Transverse colon (tissue), 4 donors: ENCODE data around the gene ACSL4. TPM values are rescaled to one million over a fixed set of nuclear protein-coding genes. Genes with fewer than 3 reads are reported as not detected.
"Not testable (repeated sequence)": the region's sequence is repeated elsewhere in the genome, so short reads cannot be mapped to it uniquely, and the experiment has no call there.

Experiments used
- DNase-seq: peaks from one replicate; pipeline ENCODE4 v3.0.0-alpha.2; 2019
- H3K27ac ChIP-seq, 4 donors: fragments of 200-600 bp; sonication (generic); 2 replicates each; pipeline ENCODE4 v1.5.1; 2016 to 2018; ENCODE audit warnings: inconsistent platforms in 4 of 4
- H3K27me3 ChIP-seq: fragments of 200-600 bp; sonication (generic); 2 replicates; pipeline ENCODE4 v1.5.1; 2017; ENCODE audit warnings: inconsistent platforms
- H3K36me3 ChIP-seq, 4 donors: fragments of 200-600 bp; sonication (generic); 2 replicates each; pipeline ENCODE4 v1.5.1; 2017 to 2019; ENCODE audit warnings: inconsistent platforms in 4 of 4
- H3K4me1 ChIP-seq, 4 donors: fragments of 200-600 bp; sonication (generic); 2 replicates each; pipeline ENCODE4 v1.5.1; 2017 to 2020; ENCODE audit warnings: inconsistent platforms in 4 of 4
- H3K4me3 ChIP-seq, 4 donors: fragments of 200-600 bp; sonication (generic); 1 replicate in 1 of 4; 2 replicates in 3 of 4; pipeline versions ENCODE4 v1.5.1 to v1.6.1; 2017 to 2019; ENCODE audit warnings: inconsistent platforms in 4 of 4
- H3K9me3 ChIP-seq, 2 donors: fragments of 200-600 bp; sonication (generic); 2 replicates each; pipeline ENCODE4 v1.5.1; 2017 to 2019; ENCODE audit warnings: inconsistent platforms in 2 of 2
- CTCF ChIP-seq, 5 experiments: fragments of 200-600 bp in 3 of 5; fragments of 450-650 bp in 2 of 5; sonication (generic) in 3 of 5; IDR thresholded peaks; 1 replicate in 2 of 5; 2 replicates in 3 of 5; pipeline ENCODE4 v1.5.1; 2016 to 2017; ENCODE audit warnings: antibody characterized with exemption in 5 of 5, inconsistent platforms in 3 of 5, mild to moderate bottlenecking in 2 of 5, moderate library complexity in 1 of 5
- EP300 ChIP-seq: sonication (generic); formaldehyde crosslinking; IDR thresholded peaks from one replicate; pipeline ENCODE4 v1.6.1; 2017; ENCODE audit warnings: antibody characterized with exemption, low read depth
- POLR2A ChIP-seq: fragments of 450-650 bp; IDR thresholded peaks from one replicate; pipeline ENCODE4 v1.6.1; 2016; ENCODE audit warnings: antibody characterized with exemption, mild to moderate bottlenecking, moderate library complexity
- POLR2AphosphoS5 ChIP-seq, 3 donors: sonication (generic); formaldehyde crosslinking; IDR thresholded peaks; one replicate each; pipeline ENCODE4 v1.6.1; 2016; ENCODE audit warnings: antibody characterized with exemption in 3 of 3
- WGBS, 2 donors: methylation state at CpG; one replicate each; pipeline ENCODE4 v1.1.5; 2018; ENCODE audit warnings: low coverage in 1 of 2; 5-methylcytosine and 5-hydroxymethylcytosine counted together
- in situ Hi-C, 4 donors: fragments of 200-750 bp; cut with MboI; loops; one replicate each; pipeline versions ENCODE4 v1.15.0 to v1.15.1; 2017; ENCODE audit warnings: low sequenced_read_pairs in 3 of 4, low pct_ligation_motif_present in 1 of 4, low pct_unique_long_range_greater_than_20kb in 1 of 4
- intact Hi-C: fragments of 100-400 bp; cut with DNase I; formaldehyde crosslinking; loops from one replicate; pipeline ENCODE4 v1.15.1; 2023; ENCODE audit warnings: low total_unique reads
- total RNA-seq, 4 donors: library from RNA; depleted of rRNA; stranded (reverse); fragments of >200 nt; gene quantifications; one replicate each; pipeline ENCODE4 v1.1.0, GENCODE V29; 2016

The ACSL4 gene
- total RNA-seq, 4 donors from 2014 or later: 8.2 to 20.8 (median 9.6) TPM

- no peaks in the 10 kb centered on the region for H3K27me3 ChIP-seq
- WGBS, 2 donors: 78 to 93% methylated on average over 3 to 9 of the region's 9 CpGs
- in situ Hi-C loops: no loop called here
- no peaks in the 10 kb centered on the region for H3K9me3 ChIP-seq
- no peak overlapping the region for H3K27ac ChIP-seq
- intact Hi-C loops: no loop called here
- no peak for DNase-seq
- TF ChIP-seq POLR2AphosphoS5 (IDR thresholded peaks at IDR 0.05) (no peak), EP300 (no peak), POLR2A (no peak), CTCF (IDR thresholded peaks at IDR 0.05) (no peak)
- no peaks in the 10 kb centered on the region for H3K4me1 ChIP-seq
- H3K36me3 ChIP-seq: no peaks in the 10 kb centered on the region
- no peak overlapping the region for H3K4me3 ChIP-seq
These were observed 14.6 kb upstream of the ACSL4 start for GRCh38 chrX:109747681-109748080.

DNA sequence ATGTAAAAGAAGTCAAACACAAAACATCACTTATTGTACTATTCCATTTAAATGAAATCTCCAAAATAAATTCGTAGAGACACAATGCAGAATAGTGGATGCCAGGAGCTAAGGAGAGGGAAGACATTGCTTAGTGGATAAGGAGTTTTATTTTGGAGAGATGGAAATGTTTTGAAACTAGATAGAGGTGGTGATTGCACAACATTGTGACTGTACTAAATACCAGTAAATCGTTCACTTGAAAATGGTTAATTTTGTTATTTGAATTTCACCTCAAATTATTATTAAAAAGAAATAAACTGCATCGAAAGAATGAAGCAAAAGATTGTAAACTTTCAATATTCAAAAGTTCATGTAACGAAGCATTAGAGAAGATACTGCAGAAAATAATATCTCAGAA lies 9.7 kb upstream of the ACSL4 start:
- no peak for DNase-seq
- Histone ChIP-seq H3K27ac (no peak overlapping the region), H3K4me1 (no peaks in the 10 kb centered on the region), H3K36me3 (no peaks in the 10 kb centered on the region), H3K4me3 (no peak overlapping the region), H3K9me3 (no peaks in the 10 kb centered on the region), H3K27me3 (no peaks in the 10 kb centered on the region)
- intact Hi-C loops (no loop called here), in situ Hi-C loops (no loop called here)
- 65 to 100% methylated on average over 1 to 4 of the region's 4 CpGs for WGBS, 2 donors
- TF ChIP-seq EP300: no peak
- TF ChIP-seq POLR2A: no peak
- TF ChIP-seq POLR2AphosphoS5 (IDR thresholded peaks at IDR 0.05): no peak
- TF ChIP-seq CTCF (IDR thresholded peaks at IDR 0.05): no peak

DNA sequence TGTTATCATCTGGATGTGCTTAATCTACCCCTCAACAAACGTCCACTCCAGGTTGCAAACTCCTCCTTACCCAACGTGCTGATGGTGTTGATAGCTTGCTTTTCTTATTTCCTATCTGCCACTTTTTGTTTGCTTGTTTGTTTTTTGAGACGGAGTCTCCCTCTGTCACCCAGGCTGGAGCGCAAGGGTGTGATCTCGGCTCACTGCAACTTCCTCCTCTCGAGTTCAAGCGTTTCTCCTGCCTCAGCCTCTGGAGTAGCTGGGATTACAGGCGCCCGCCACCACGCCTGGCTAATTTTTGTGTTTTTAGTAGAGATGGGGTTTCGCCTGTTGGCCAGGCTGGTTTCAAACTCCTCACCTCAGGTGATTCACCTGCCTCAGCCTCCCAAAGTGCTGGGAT lies 7.8 kb upstream of the ACSL4 start:
- H3K9me3 ChIP-seq, in situ Hi-C loops, H3K4me1 ChIP-seq, H3K27me3 ChIP-seq, DNase-seq, H3K4me3 ChIP-seq, intact Hi-C loops, H3K27ac ChIP-seq, H3K36me3 ChIP-seq: not testable (repeated sequence)
- WGBS, 2 donors: 20 to 65% methylated on average over 1 to 11 of the region's 11 CpGs

- no peak for TF ChIP-seq POLR2AphosphoS5 (IDR thresholded peaks at IDR 0.05)
- no peak for TF ChIP-seq POLR2A
- TF ChIP-seq EP300: no peak
- TF ChIP-seq CTCF (IDR thresholded peaks at IDR 0.05): no peak
- intact Hi-C loops: no loop called here
- Histone ChIP-seq H3K27me3 (no peaks in the 10 kb centered on the region), H3K4me1 (no peaks in the 10 kb centered on the region), H3K4me3 (no peak overlapping the region), H3K27ac (no peak overlapping the region), H3K9me3 (no peaks in the 10 kb centered on the region), H3K36me3 (no peaks in the 10 kb centered on the region)
- no peak for DNase-seq
- in situ Hi-C loops: no loop called here
These were observed 7.4 kb upstream of the ACSL4 start for GRCh38 chrX:109740433-109740809.

- Histone ChIP-seq H3K27me3 (no peaks in the 10 kb centered on the region), H3K27ac (no peak overlapping the region), H3K36me3 (no peaks in the 10 kb centered on the region), H3K4me3 (no peak overlapping the region), H3K9me3 (no peaks in the 10 kb centered on the region), H3K4me1 (no peaks in the 10 kb centered on the region)
- in situ Hi-C loops: no loop called here
- intact Hi-C loops: no loop called here
- no peak for DNase-seq
- TF ChIP-seq POLR2A: no peak
- no peak for TF ChIP-seq EP300
- TF ChIP-seq CTCF (IDR thresholded peaks at IDR 0.05): no peak
- 56 to 100% methylated on average over 1 to 6 of the region's 6 CpGs for WGBS, 2 donors
These were observed 6.8 kb upstream of the ACSL4 start for GRCh38 chrX:109739625-109740432.
